ENCODE results near the gene MRLN. TPM values are rescaled to one million over a fixed set of nuclear protein-coding genes. Genes with fewer than 3 reads are reported as not detected.

Gene MRLN
- total RNA-seq, 1 donor: not detected

DNA sequence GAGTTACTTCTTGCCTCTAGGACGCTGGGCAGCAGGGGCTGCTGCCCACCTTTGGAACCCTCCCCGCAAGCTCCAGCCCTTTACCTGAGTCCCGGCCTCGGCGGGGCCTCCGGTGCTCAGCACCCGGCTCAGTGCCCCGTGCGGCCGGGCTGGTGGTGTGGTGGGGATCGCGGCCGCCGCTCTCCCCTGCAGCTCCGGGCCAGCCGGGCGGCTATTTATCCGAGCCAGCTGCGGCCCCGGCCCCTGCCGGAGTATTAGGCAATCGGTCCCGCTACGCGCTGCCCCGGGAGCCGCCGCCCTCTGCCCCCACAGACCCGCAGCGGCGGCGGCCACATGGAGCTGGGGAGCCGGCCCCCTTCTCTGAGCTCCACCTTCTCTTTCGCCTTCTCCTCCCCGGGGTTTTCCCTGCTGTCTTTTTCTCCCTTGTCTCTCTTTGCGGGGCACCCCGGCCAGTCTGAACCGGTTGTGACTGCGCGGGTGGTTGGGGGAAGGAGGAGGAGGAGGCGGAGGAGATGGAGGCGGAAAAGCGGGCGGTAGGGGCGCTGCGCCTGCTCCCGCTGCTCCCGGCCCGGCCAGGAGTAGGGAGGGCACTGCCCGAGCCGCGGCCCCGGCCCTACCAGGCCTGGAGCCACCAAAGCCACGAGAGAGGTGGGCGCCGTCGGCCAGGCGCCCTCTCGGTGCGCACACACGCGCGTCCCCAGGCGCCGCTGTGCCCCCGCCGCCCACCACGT, 43.7 kb downstream of the MRLN start, which contains the start of gene SLC16A9:
TSS of gene SLC16A9 (minus strand) at position 456 of the 731 bp plus-strand sequence. CDS start 25,559 bp downstream, outside the sequence.
- H3K4me3 ChIP-seq (ENCODE audit: low read depth, low read length): peak within 1 kb of the TSS; percentile 65
- TF ChIP-seq, protein P1, sequence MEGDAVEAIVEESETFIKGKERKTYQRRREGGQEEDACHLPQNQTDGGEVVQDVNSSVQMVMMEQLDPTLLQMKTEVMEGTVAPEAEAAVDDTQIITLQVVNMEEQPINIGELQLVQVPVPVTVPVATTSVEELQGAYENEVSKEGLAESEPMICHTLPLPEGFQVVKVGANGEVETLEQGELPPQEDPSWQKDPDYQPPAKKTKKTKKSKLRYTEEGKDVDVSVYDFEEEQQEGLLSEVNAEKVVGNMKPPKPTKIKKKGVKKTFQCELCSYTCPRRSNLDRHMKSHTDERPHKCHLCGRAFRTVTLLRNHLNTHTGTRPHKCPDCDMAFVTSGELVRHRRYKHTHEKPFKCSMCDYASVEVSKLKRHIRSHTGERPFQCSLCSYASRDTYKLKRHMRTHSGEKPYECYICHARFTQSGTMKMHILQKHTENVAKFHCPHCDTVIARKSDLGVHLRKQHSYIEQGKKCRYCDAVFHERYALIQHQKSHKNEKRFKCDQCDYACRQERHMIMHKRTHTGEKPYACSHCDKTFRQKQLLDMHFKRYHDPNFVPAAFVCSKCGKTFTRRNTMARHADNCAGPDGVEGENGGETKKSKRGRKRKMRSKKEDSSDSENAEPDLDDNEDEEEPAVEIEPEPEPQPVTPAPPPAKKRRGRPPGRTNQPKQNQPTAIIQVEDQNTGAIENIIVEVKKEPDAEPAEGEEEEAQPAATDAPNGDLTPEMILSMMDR (IDR thresholded peaks at IDR 0.05; ENCODE audit: insufficient read depth, low read length): peak; percentile 44
- DNase-seq (ENCODE audit: low read depth): peak; percentile 40

DNA sequence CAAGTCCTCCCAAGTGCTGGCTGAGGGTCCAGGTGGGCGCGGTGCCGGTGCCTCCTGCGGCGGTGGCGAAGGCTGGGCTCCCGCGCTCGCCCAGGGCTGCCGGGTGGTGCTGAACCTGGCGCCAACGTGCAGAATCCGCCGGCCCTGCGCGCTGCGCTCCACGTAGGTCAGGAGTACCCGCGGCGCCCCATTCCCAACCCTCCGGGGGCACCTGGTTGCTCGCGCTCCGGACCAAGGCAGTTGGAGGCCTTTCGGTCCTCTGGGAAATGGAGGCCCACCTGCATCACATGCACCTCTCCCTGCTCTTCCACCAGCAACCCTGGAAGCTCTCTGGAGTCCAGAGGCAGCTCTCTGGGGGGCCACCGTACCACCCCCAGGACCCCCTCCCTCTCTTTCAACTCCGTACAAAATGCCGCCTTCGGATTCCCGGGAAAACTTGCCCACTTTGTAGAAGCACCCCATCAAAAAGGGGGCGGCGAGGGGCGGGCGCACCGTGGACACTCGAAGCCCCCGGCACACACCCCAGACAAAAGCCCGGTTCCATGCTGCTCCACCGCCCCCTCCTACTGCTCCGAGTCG, 44.4 kb downstream of the MRLN start:
- H3K4me3 ChIP-seq (ENCODE audit: low read depth, low read length): peak overlapping the region; percentile 65
- no peak for DNase-seq (ENCODE audit: low read depth)
- TF ChIP-seq, protein P1 (IDR thresholded peaks at IDR 0.05; ENCODE audit: insufficient read depth, low read length): no peak

DNA sequence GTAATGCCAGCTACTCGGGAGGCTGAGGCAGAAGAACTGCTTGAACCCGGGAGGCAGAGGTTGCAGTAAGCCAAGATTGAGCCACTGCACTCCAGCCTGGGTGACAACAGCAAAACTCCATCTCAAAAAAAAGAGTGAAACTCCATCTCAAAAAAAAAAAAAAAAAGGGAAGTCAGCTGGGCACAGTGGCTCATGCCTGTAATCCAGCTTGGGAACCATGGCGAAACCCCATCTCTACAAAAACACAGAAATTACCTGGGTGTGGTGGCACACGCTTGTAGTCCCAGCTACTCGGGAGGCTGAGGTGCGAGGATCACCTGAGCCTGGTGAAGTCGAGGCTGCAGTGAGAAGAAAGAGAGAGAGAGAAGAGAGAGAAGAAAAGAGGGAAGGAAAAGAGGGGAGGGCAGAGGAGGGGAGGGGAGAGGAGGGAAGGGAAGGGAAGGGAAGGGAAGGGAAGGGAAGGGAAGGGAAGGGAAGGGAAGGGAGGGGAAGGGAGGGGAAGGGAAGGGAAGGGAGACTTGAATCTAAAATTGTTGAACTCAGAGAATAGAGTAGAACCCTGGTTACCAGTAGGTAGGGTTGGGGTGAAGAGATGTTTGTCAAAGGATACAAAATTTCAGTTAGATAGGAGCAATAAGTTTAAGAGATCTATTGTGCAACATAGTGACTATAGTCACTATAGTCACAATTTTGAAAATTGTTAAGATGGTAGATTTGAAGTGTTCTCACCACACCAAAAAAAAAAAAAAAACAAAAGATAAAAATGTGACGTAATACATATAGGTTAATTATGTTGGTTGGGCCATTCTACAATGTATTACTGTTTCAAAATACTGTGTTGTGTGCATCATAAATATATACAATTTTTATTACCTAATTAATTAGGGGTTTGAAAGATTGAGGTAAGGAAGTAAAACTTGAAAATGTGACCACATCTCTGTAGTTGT, 46.1 kb downstream of the MRLN start:
- TF ChIP-seq, protein P1 (IDR thresholded peaks at IDR 0.05; ENCODE audit: insufficient read depth, low read length): no peak
- no peak for DNase-seq (ENCODE audit: low read depth)
- H3K4me3 ChIP-seq (ENCODE audit: low read depth, low read length): no peak overlapping the region

DNA sequence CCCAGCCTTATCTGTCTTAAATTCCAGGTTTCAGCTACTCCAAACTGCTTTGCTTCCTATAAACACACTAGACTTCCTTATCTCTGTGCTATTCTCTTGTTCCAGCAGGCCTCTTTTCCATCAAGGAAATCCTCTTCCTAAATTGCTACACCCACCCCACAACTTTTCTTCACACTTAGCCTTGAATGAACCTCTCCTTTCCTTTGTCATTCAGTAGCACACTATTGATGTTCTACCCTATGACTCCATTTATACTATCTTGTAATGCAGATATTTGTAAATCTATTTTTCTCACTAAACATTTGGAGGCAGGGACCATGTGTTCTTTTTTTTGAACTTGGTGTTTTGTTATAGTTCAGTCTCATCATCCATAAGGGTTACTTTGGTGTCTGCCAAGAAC, 47.3 kb downstream of the MRLN start:
- no peak for DNase-seq (ENCODE audit: low read depth)
- no peak overlapping the region for H3K4me3 ChIP-seq (ENCODE audit: low read depth, low read length)
- TF ChIP-seq, protein P1 (IDR thresholded peaks at IDR 0.05; ENCODE audit: insufficient read depth, low read length): no peak

DNA sequence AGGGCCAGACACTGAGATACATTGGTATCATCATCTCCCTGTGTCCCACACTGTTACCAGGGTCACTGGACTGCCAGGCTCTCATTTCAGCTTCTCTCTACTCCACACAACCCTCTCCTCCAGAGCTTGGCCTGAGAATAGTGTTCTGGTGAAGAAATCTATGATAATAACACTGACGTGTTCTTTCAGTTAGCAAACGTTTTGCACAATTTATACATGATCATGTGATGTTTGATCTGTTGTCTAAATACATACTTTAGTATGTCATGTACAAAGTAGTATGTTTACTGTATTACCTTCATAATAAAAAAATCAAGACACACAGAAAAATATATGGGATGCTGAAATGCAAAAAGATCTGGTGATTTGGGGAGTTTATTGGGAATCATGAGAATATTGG, 48.6 kb downstream of the MRLN start:
- TF ChIP-seq, protein P1 (IDR thresholded peaks at IDR 0.05; ENCODE audit: insufficient read depth, low read length): no peak
- H3K4me3 ChIP-seq (ENCODE audit: low read depth, low read length): no peak overlapping the region
- DNase-seq (ENCODE audit: low read depth): no peak

DNA sequence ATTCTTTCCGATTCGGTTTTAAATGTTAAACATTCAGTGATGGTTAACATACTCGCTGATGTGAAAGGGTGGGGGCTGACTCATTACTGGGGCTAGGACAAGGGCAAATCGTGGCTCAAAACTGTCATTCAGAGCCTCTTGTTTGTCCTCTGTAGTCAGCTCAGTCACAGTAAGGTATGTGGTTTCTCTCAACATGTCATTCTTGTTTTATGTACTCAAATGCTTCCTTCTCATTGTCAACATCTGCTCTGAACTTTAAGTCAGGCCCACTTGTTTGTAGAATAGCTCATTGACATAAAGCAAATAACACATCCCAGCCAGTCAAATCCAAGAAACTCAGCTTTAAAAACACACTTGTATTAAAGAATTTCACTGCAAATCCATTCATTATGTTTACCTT, 50.9 kb downstream of the MRLN start:
- H3K4me3 ChIP-seq (ENCODE audit: low read depth, low read length): no peak overlapping the region
- TF ChIP-seq, protein P1 (IDR thresholded peaks at IDR 0.05; ENCODE audit: insufficient read depth, low read length): no peak
- DNase-seq (ENCODE audit: low read depth): no peak

All from fibroblast of the aortic adventitia (primary cell).